Ishikawa (cell line): ENCODE results near the gene PPP3R1.

Source experiments
- CEBPB ChIP-seq: IDR thresholded peaks from 2 replicates; pipeline ENCODE4 v1.6.1; 2012
- CREB1 ChIP-seq: IDR thresholded peaks from 2 replicates; pipeline ENCODE4 v1.6.1; 2012; ENCODE audit warnings: low read depth
- EGR1 ChIP-seq: IDR thresholded peaks from 2 replicates; pipeline ENCODE4 v1.6.1; 2012
- EP300 ChIP-seq: IDR thresholded peaks from 2 replicates; pipeline ENCODE4 v1.6.1; 2012; ENCODE audit warnings: borderline replicate concordance
- FOXM1 ChIP-seq: IDR thresholded peaks from 2 replicates; pipeline ENCODE4 v1.6.1; 2012; ENCODE audit warnings: low read depth, borderline replicate concordance
- MAX ChIP-seq: IDR thresholded peaks from 2 replicates; pipeline ENCODE4 v1.6.1; 2012
- NFIC ChIP-seq: IDR thresholded peaks from 2 replicates; pipeline ENCODE4 v1.6.1; 2012
- RAD21 ChIP-seq: IDR thresholded peaks from 2 replicates; pipeline ENCODE4 v1.6.1; 2012; ENCODE audit warnings: low read depth
- REST ChIP-seq: IDR thresholded peaks from 2 replicates; pipeline ENCODE4 v1.6.1; 2012; ENCODE audit warnings: low read depth, mild to moderate bottlenecking
- TAF1 ChIP-seq: IDR thresholded peaks from 2 replicates; pipeline ENCODE4 v1.6.1; 2012; ENCODE audit warnings: low read depth, mild to moderate bottlenecking
- TCF12 ChIP-seq: IDR thresholded peaks from 2 replicates; pipeline ENCODE4 v1.6.1; 2012; ENCODE audit warnings: low read depth
- TEAD4 ChIP-seq: IDR thresholded peaks from 2 replicates; pipeline ENCODE4 v1.6.1; 2012
- USF1 ChIP-seq: IDR thresholded peaks from 2 replicates; pipeline ENCODE4 v1.6.1; 2012
- YY1 ChIP-seq: IDR thresholded peaks from 2 replicates; pipeline ENCODE4 v1.6.1; 2012; ENCODE audit warnings: low read depth
- ZBTB7A ChIP-seq: IDR thresholded peaks from 2 replicates; pipeline ENCODE4 v1.6.1; 2012; ENCODE audit warnings: low read depth

Gene PPP3R1

GRCh38 chr2:68216454-68217310, 35.6 kb downstream of the PPP3R1 start:
- no peak for TF ChIP-seq NFIC
- no peak for TF ChIP-seq TAF1
- no peak for TF ChIP-seq EGR1
- TF ChIP-seq YY1: no peak
- TF ChIP-seq RAD21: no peak
- no peak for TF ChIP-seq USF1

- no peak for TF ChIP-seq REST
- TF ChIP-seq ZBTB7A: no peak
Observed at GRCh38 chr2:68214381-68214780, 38.0 kb downstream of the PPP3R1 start.

- no peak for TF ChIP-seq NFIC
- TF ChIP-seq USF1: no peak
- no peak for TF ChIP-seq TAF1
- TF ChIP-seq EGR1: no peak
- no peak for TF ChIP-seq TEAD4
- no peak for TF ChIP-seq YY1
- TF ChIP-seq CEBPB: no peak
- no peak for TF ChIP-seq FOXM1
- TF ChIP-seq ZBTB7A: no peak
- no peak for TF ChIP-seq REST
- TF ChIP-seq RAD21: no peak
Observed at GRCh38 chr2:68206793-68207192, 45.5 kb downstream of the PPP3R1 start.

GRCh38 chr2:68203587-68203986, 48.7 kb downstream of the PPP3R1 start:
- TF ChIP-seq CEBPB (no peak), EP300 (no peak), NFIC (no peak), EGR1 (no peak), YY1 (no peak), TEAD4 (no peak), MAX (no peak), ZBTB7A (no peak), REST (no peak), TAF1 (no peak), FOXM1 (no peak), USF1 (no peak), TCF12 (no peak), RAD21 (no peak), CREB1 (no peak)
